Adipose tissue (tissue), 3 donors: Measurements from ENCODE around the gene CHIC2. TPM values are rescaled to one million over a fixed set of nuclear protein-coding genes. Genes with fewer than 3 reads are reported as not detected.
"Not testable (repeated sequence)": the region's sequence is repeated elsewhere in the genome, so short reads cannot be mapped to it uniquely, and the experiment has no call there.

Source experiments
- H3K27ac ChIP-seq: one replicate; pipeline ENCODE4 v1.5.1; 2013; ENCODE audit warnings: low read depth, low read length
- WGBS, 3 donors: extraction: QIAGEN DNeasy Blood & Tissue Kit; methylation state at CpG; one replicate each; pipeline ENCODE4 v1.1.7; 2013; 5-methylcytosine and 5-hydroxymethylcytosine counted together
- polyA plus RNA-seq, 3 donors: library from polyadenylated mRNA; stranded (reverse); fragments of 200-250 nt; gene quantifications; one replicate each; pipeline ENCODE4 v1.2.3, GENCODE V29; 2013
- donor health status: healthy with polysubstance abuse.
- donor health status: Bipolar disorder and iron deficiency.
- donor health status: healthy.

The CHIC2 gene
- polyA plus RNA-seq, 3 donors = 8.8 to 29.0 (median 23.4) TPM

GRCh38 chr4:54065282-54066087, 1.1 kb upstream of the CHIC2 start:
- H3K27ac ChIP-seq = peak overlapping the region; percentile 65
- 38 to 73% (median 44%) methylated on average over 6 of the region's 6 CpGs for WGBS, 3 donors

- peak overlapping the region; percentile 95 for H3K27ac ChIP-seq
- 0 to 1% (median 1%) methylated on average over 38 of the region's 38 CpGs for WGBS, 3 donors
Observed at GRCh38 chr4:54063737-54064316, 578 bp downstream of the CHIC2 start.

GRCh38 chr4:54063229-54063628, 1.2 kb downstream of the CHIC2 start:
- WGBS, 3 donors = 0 to 2% (median 1%) methylated on average over 4 of the region's 4 CpGs
- no peak overlapping the region for H3K27ac ChIP-seq

- no peak overlapping the region for H3K27ac ChIP-seq
- WGBS, 3 donors = 49 to 56% (median 51%) methylated on average over 3 of the region's 3 CpGs
Observed at GRCh38 chr4:54062392-54062791, 2.0 kb downstream of the CHIC2 start.

- 88 to 91% (median 90%) methylated on average over 1 of the region's 1 CpG for WGBS, 3 donors
- no peak overlapping the region for H3K27ac ChIP-seq
Observed at GRCh38 chr4:54061873-54062272, 2.5 kb downstream of the CHIC2 start.

GRCh38 chr4:54061067-54061466, 3.3 kb downstream of the CHIC2 start:
- 56 to 72% (median 71%) methylated on average over 3 of the region's 3 CpGs for WGBS, 3 donors
- H3K27ac ChIP-seq = no peak overlapping the region

- 25 to 50% (median 29%) methylated on average over 2 of the region's 2 CpGs for WGBS, 3 donors
- H3K27ac ChIP-seq = no peak overlapping the region
Observed at GRCh38 chr4:54060116-54060515, 4.3 kb downstream of the CHIC2 start.

- no peak overlapping the region for H3K27ac ChIP-seq
- 64 to 75% (median 75%) methylated on average over 3 of the region's 3 CpGs for WGBS, 3 donors
Observed at GRCh38 chr4:54058171-54058570, 6.2 kb downstream of the CHIC2 start.

- no peak overlapping the region for H3K27ac ChIP-seq
Observed at GRCh38 chr4:54056360-54056759, 8.0 kb downstream of the CHIC2 start.

- H3K27ac ChIP-seq = no peak overlapping the region
- WGBS, 3 donors = 95 to 98% (median 96%) methylated on average over 1 of the region's 1 CpG
Observed at GRCh38 chr4:54055494-54055893, 8.9 kb downstream of the CHIC2 start.

GRCh38 chr4:54054501-54054900, 9.9 kb downstream of the CHIC2 start:
- H3K27ac ChIP-seq = no peak overlapping the region
- WGBS, 3 donors = 96 to 100% (median 98%) methylated on average over 2 of the region's 2 CpGs

GRCh38 chr4:54053322-54053721, 11.1 kb downstream of the CHIC2 start:
- not testable (repeated sequence) for H3K27ac ChIP-seq
- WGBS, 3 donors = 57 to 72% (median 62%) methylated on average over 5 of the region's 5 CpGs

- no peak overlapping the region for H3K27ac ChIP-seq
- 19 to 49% (median 40%) methylated on average over 1 of the region's 1 CpG for WGBS, 3 donors
Observed at GRCh38 chr4:54050214-54050904, 14.0 kb downstream of the CHIC2 start.

- not testable (repeated sequence) for H3K27ac ChIP-seq
- 84 to 97% (median 91%) methylated on average over 2 to 3 of the region's 4 CpGs for WGBS, 3 donors
Observed at GRCh38 chr4:54043630-54044029, 20.8 kb downstream of the CHIC2 start.

GRCh38 chr4:54041933-54042332, 22.5 kb downstream of the CHIC2 start:
- no peak overlapping the region for H3K27ac ChIP-seq
- 74 to 92% (median 91%) methylated on average over 2 of the region's 2 CpGs for WGBS, 3 donors

GRCh38 chr4:54041100-54041499, 23.3 kb downstream of the CHIC2 start:
- WGBS, 3 donors = 91 to 92% (median 91%) methylated on average over 4 of the region's 4 CpGs
- no peak overlapping the region for H3K27ac ChIP-seq

- 86 to 91% (median 87%) methylated on average over 3 of the region's 3 CpGs for WGBS, 3 donors
- no peak overlapping the region for H3K27ac ChIP-seq
Observed at GRCh38 chr4:54038056-54038455, 26.3 kb downstream of the CHIC2 start.

GRCh38 chr4:54036184-54036583, 28.2 kb downstream of the CHIC2 start:
- no peak overlapping the region for H3K27ac ChIP-seq
- 92 to 98% (median 92%) methylated on average over 4 of the region's 4 CpGs for WGBS, 3 donors

- 78 to 86% (median 85%) methylated on average over 3 of the region's 3 CpGs for WGBS, 3 donors
- H3K27ac ChIP-seq = no peak overlapping the region
Observed at GRCh38 chr4:54032558-54033135, 31.8 kb downstream of the CHIC2 start.
